ENCODE results near the gene CADPS.

GRCh38 chr3:62367763-62368195 is 507.4 kb downstream of the CADPS start:
- TF ChIP-seq CTCF (conservative IDR thresholded peaks at IDR 0.05 in 1 of 2, IDR thresholded peaks at IDR 0.05 in 1 of 2; ENCODE audit: extremely low read depth in 1 of 2, insufficient read depth in 1 of 2, low read depth in 1 of 2, low read length in 2 of 2) = no peak
- TF ChIP-seq EZH2 (IDR thresholded peaks at IDR 0.05; ENCODE audit: borderline replicate concordance, low read length) = no peak

Measured in mammary epithelial cell (primary cell).